Loucy (cell line): ENCODE measurements around the gene ZMAT5.

ENCODE experiments used
- CTCF ChIP-seq: fragments of 200-600 bp; sonication (generic); conservative IDR thresholded peaks from 2 replicates; pipeline ENCODE4 v1.5.1; 2014; ENCODE audit warnings: mild to moderate bottlenecking, antibody characterized with exemption, low read length
- EZH2phosphoT487 ChIP-seq: fragments of 200-600 bp; IDR thresholded peaks from 2 replicates; pipeline ENCODE4 v1.6.1; 2018; ENCODE audit warnings: antibody characterized with exemption, mild to moderate bottlenecking, moderate library complexity, borderline replicate concordance

GRCh38 chr22:29767171-29768051 is 604 bp upstream of the ZMAT5 start, which contains the start of gene UQCR10:
- no peak for TF ChIP-seq CTCF
- no peak for TF ChIP-seq EZH2phosphoT487
